Gastrocnemius medialis (tissue), 4 donors: Measurements from ENCODE around the gene ACOT11.

Experiments
- POLR2A ChIP-seq, 2 donors: fragments of 450-650 bp; IDR thresholded peaks; one replicate each; pipeline ENCODE4 v1.6.1; 2017; ENCODE audit warnings: antibody characterized with exemption in 2 of 2, mild to moderate bottlenecking in 2 of 2, moderate library complexity in 2 of 2
- TF ChIP-seq, protein P1 (sequence below), 5 experiments: fragments of 450-650 bp in 3 of 5; fragments of 200-600 bp in 2 of 5; sonication (generic) in 2 of 5; IDR thresholded peaks in 4 of 5; conservative IDR thresholded peaks in 1 of 5; 1 replicate in 4 of 5; 2 replicates in 1 of 5; pipeline ENCODE4 v1.5.1; 2016 to 2019; ENCODE audit warnings: antibody characterized with exemption in 5 of 5, mild to moderate bottlenecking in 3 of 5, moderate library complexity in 3 of 5

DNA sequence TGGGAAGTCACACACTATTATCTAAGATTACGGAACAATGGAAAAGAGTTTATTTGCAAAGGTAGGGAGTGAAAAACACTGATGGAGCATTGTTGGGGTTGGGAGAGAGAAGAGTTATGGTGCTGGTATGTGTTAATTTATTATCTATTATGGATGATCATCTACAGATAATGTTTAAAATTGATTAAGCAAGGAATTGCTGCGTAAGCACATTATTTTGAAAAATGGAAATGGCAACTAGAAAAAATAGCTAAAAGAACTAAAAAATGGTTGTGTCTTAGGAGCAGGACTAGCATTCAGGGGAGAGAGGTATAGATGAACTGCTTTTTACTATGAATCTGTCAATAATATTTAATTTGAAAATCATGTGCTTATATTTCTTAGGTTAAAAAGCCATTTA lies 16.0 kb upstream of the ACOT11 start:
- TF ChIP-seq, protein P1, sequence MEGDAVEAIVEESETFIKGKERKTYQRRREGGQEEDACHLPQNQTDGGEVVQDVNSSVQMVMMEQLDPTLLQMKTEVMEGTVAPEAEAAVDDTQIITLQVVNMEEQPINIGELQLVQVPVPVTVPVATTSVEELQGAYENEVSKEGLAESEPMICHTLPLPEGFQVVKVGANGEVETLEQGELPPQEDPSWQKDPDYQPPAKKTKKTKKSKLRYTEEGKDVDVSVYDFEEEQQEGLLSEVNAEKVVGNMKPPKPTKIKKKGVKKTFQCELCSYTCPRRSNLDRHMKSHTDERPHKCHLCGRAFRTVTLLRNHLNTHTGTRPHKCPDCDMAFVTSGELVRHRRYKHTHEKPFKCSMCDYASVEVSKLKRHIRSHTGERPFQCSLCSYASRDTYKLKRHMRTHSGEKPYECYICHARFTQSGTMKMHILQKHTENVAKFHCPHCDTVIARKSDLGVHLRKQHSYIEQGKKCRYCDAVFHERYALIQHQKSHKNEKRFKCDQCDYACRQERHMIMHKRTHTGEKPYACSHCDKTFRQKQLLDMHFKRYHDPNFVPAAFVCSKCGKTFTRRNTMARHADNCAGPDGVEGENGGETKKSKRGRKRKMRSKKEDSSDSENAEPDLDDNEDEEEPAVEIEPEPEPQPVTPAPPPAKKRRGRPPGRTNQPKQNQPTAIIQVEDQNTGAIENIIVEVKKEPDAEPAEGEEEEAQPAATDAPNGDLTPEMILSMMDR (IDR thresholded peaks at IDR 0.05 in 4 of 5, conservative IDR thresholded peaks at IDR 0.05 in 1 of 5): no peak
- TF ChIP-seq POLR2A (IDR thresholded peaks at IDR 0.05): no peak
